Breast epithelium (tissue), 4 donors: Measurements from ENCODE around the gene RAMP2. TPM values are rescaled to one million over a fixed set of nuclear protein-coding genes. Genes with fewer than 3 reads are reported as not detected.
A peak's percentile ranks its signal among the peaks of the same experiment; 100 is the strongest.

Source experiments
- DNase-seq, 2 donors: peaks; one replicate each; pipeline ENCODE4 v3.0.0-alpha.2; 2019; ENCODE audit warnings: low spot score in 2 of 2
- H3K27ac ChIP-seq, 2 donors: fragments of 200-600 bp; sonication (generic) in 1 of 2; one replicate each; pipeline ENCODE4 v1.5.1; 2016 to 2019; ENCODE audit warnings: mild to moderate bottlenecking in 1 of 2
- H3K27me3 ChIP-seq, 2 donors: fragments of 200-600 bp; sonication (generic) in 1 of 2; one replicate each; pipeline versions ENCODE4 v1.5.1 to v1.6.0; 2017 to 2019; ENCODE audit warnings: control low read depth in 1 of 2, mild to moderate bottlenecking in 1 of 2
- H3K36me3 ChIP-seq: fragments of 200-600 bp; one replicate; pipeline ENCODE4 v1.5.1; 2019
- H3K4me1 ChIP-seq, 2 donors: fragments of 200-600 bp; sonication (generic); one replicate each; pipeline ENCODE4 v1.5.1; 2016 to 2019; ENCODE audit warnings: control low read depth in 1 of 2
- H3K4me3 ChIP-seq, 3 donors: fragments of 200-600 bp; sonication (generic); 1 replicate in 2 of 3; 2 replicates in 1 of 3; pipeline ENCODE4 v1.5.1; 2016 to 2019; ENCODE audit warnings: mild to moderate bottlenecking in 3 of 3, moderate library complexity in 2 of 3
- H3K9me3 ChIP-seq, 2 donors: fragments of 200-600 bp; sonication (generic) in 1 of 2; one replicate each; pipeline ENCODE4 v1.5.1; 2016 to 2019; ENCODE audit warnings: control low read depth in 1 of 2
- CTCF ChIP-seq, 3 donors: fragments of 450-650 bp; IDR thresholded peaks; one replicate each; pipeline ENCODE4 v1.5.1; 2016 to 2017; ENCODE audit warnings: antibody characterized with exemption in 3 of 3, mild to moderate bottlenecking in 3 of 3, moderate library complexity in 3 of 3
- POLR2A ChIP-seq: fragments of 450-650 bp; IDR thresholded peaks from one replicate; pipeline ENCODE4 v1.6.1; 2016; ENCODE audit warnings: antibody characterized with exemption, mild to moderate bottlenecking, moderate library complexity
- POLR2AphosphoS5 ChIP-seq, 3 donors: sonication (generic); formaldehyde crosslinking; IDR thresholded peaks; one replicate each; pipeline ENCODE4 v1.6.1; 2017; ENCODE audit warnings: antibody characterized with exemption in 3 of 3
- intact Hi-C: fragments of 100-400 bp; cut with DNase I; formaldehyde crosslinking; loops from one replicate; pipeline ENCODE4 v1.15.1; 2023; ENCODE audit warnings: low total_unique reads
- total RNA-seq, 3 donors: library from RNA; depleted of rRNA; stranded (reverse); fragments of >200 nt; gene quantifications; one replicate each; pipeline ENCODE4 v1.1.0, GENCODE V29; 2016

Gene RAMP2
- total RNA-seq, 3 donors from 2014 or later = 17.9 to 245 (median 29.5) TPM

DNA sequence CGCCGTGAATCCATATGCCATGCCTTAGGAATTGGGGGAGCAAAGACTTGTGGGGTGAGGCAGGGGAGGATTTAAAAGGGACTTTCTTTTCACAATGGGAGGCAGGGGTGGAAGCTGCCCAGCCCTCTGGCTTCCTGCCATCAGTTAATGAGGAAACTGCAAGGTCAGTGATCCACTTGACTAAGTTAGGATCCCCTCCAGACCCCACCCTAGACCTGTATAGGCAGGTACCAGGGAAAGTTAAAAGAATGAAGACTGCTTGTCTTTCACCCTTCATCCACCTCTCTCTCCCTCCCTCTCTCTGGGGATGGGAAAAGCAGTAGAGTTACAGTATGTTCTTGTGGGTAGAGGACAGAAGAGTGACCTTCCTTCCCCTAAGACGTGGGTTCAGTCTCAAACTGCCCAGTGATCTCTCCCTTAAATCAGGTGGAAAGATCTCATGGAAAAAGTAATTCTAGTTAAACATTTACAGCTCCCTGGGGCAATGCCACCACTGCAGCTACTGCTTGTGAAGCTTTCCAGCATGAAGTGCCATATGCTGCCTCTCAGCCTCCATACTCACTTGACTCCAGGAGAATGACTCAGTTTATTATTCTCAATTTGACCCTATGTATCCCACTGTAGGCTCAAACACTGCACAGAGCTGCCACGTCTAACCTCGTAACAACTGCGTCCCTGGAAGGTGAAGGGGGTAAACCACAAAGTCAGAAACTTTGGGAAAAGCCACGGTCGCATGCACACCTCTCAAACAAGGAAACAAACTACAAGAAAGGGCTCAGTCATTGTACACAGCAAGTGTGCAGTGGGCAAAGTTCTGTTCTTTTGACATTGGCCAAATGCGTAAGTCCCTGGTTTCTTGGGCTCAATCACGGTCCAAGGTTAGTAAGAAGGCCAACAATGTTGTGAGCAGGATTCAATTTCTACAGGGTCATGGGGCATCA, 36.3 kb downstream of the RAMP2 start:
- H3K9me3 ChIP-seq = no peaks in the 10 kb centered on the region
- TF ChIP-seq POLR2A (no peak), POLR2AphosphoS5 (IDR thresholded peaks at IDR 0.05) (no peak), CTCF (IDR thresholded peaks at IDR 0.05) (no peak)
- peak overlapping the region; percentile 71 to 88 (median 75) for H3K4me3 ChIP-seq
- DNase-seq = no peak
- H3K36me3 ChIP-seq = no peaks in the 10 kb centered on the region
- peaks cover 4 to 12% of the 10 kb centered on the region in 2 donors for H3K4me1 ChIP-seq
- H3K27me3 ChIP-seq = no peaks in the 10 kb centered on the region
- intact Hi-C loops = no loop called here
- H3K27ac ChIP-seq = peak overlapping the region; percentile 81

DNA sequence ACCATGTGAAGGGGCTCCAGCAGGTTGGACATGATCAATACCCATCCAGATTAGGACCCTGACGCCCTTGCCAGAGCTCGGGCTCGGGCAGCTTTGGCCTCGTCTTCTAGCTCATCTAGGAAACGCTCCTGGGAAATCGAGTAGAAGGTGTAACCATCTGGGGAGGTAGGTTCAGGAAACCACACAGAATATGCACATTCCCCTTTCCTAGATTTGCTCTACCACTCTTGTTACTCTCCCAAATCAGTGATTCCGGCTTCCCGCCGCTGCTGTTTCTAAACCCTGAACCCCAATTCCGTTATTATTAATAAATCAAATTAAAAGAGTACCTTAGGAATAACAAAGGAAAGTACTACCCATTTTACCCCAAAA, 37.0 kb downstream of the RAMP2 start:
- no peak for DNase-seq
- peaks cover 4 to 12% of the 10 kb centered on the region in 2 donors for H3K4me1 ChIP-seq
- peak overlapping the region; percentile 71 to 88 (median 75) for H3K4me3 ChIP-seq
- no peak for TF ChIP-seq CTCF (IDR thresholded peaks at IDR 0.05)
- H3K27me3 ChIP-seq = no peaks in the 10 kb centered on the region
- no peaks in the 10 kb centered on the region for H3K36me3 ChIP-seq
- intact Hi-C loops = no loop called here
- H3K27ac ChIP-seq = peak overlapping the region; percentile 81
- no peaks in the 10 kb centered on the region for H3K9me3 ChIP-seq

GRCh38 chr17:42798383-42799380, 37.7 kb downstream of the RAMP2 start, which contains the start of the genes CNTD1 and COA3:
TSS of gene CNTD1 (plus strand) at chr17:42798861. CDS start at chr17:42799068, 207 bp downstream.
TSS of gene COA3 (minus strand) at chr17:42798704. CDS start at chr17:42798681, 23 bp downstream.
- Histone ChIP-seq H3K27ac (peak within 1 kb of the TSS; percentile 81), H3K4me3 (peak within 1 kb of the TSS; percentile 71 to 88 (median 75)), H3K4me1 (peaks cover 4 to 12% of the 10 kb centered on the region in 2 donors), H3K9me3 (no peaks in the 10 kb centered on the region), H3K27me3 (no peaks in the 10 kb centered on the region), H3K36me3 (no peaks in the 10 kb centered on the region)
- TF ChIP-seq POLR2AphosphoS5 (IDR thresholded peaks at IDR 0.05) = peak; percentile 38 to 61 (median 48)
- no peak for TF ChIP-seq CTCF (IDR thresholded peaks at IDR 0.05)
- no peak for TF ChIP-seq POLR2A
- intact Hi-C loops = no loop called here
- DNase-seq = peak; percentile 63 to 79

GRCh38 chr17:42803074-42803883, 42.3 kb downstream of the RAMP2 start:
- H3K27me3 ChIP-seq = no peaks in the 10 kb centered on the region
- no peak for TF ChIP-seq POLR2A
- no peak for TF ChIP-seq POLR2AphosphoS5 (IDR thresholded peaks at IDR 0.05)
- TF ChIP-seq CTCF (IDR thresholded peaks at IDR 0.05) = no peak
- H3K27ac ChIP-seq = peak overlapping the region; percentile 83 to 85
- no peaks in the 10 kb centered on the region for H3K4me1 ChIP-seq
- no peaks in the 10 kb centered on the region for H3K9me3 ChIP-seq
- H3K36me3 ChIP-seq = no peaks in the 10 kb centered on the region
- intact Hi-C loops = no loop called here
- H3K4me3 ChIP-seq = no peak overlapping the region
- no peak for DNase-seq
